Cardiac muscle cell (in vitro differentiated cells and primary cell): ENCODE measurements around the gene SATB1. TPM values are rescaled to one million over a fixed set of nuclear protein-coding genes. Genes with fewer than 3 reads are reported as not detected.

ENCODE experiments used
- DNase-seq, 2 donors: peaks; one replicate each; pipeline versions ENCODE4 v3.0.0 to v3.0.0-alpha.2; 2010 to 2017; ENCODE audit warnings: low read depth in 1 of 2, low spot score in 1 of 2
- H3K27ac ChIP-seq: fragments of 200-600 bp; sonication (generic); 2 replicates; pipeline ENCODE4 v1.5.1; 2016
- H3K27me3 ChIP-seq: fragments of 200-600 bp; sonication (generic); 2 replicates; pipeline ENCODE4 v1.6.0; 2016; ENCODE audit warnings: control low read depth
- H3K36me3 ChIP-seq: fragments of 200-600 bp; sonication (generic); 2 replicates; pipeline ENCODE4 v1.5.1; 2016; ENCODE audit warnings: control low read depth
- H3K4me1 ChIP-seq: fragments of 200-600 bp; sonication (generic); 2 replicates; pipeline ENCODE4 v1.8.1; 2017; ENCODE audit warnings: low read depth, mild to moderate bottlenecking, mixed run types
- H3K4me3 ChIP-seq: fragments of 200-600 bp; sonication (generic); 2 replicates; pipeline ENCODE4 v1.5.1; 2016; ENCODE audit warnings: mild to moderate bottlenecking
- H3K9me3 ChIP-seq: fragments of 200-600 bp; sonication (generic); 2 replicates; pipeline ENCODE4 v1.5.1; 2017; ENCODE audit warnings: low read depth, mild to moderate bottlenecking, control low read depth
- CTCF ChIP-seq: IDR thresholded peaks from 2 replicates; pipeline ENCODE4 v1.5.1; 2012; ENCODE audit warnings: low read depth, mild to moderate bottlenecking, low read length
- polyA plus RNA-seq: library from polyadenylated mRNA; unstranded; fragments of >200 nt; fragmentation: Nextera tagmentation; extraction: Ambion mirVana; gene quantifications from 2 replicates; pipeline ENCODE4 v1.2.1, GENCODE V29; 2016
- total RNA-seq: library from RNA; depleted of rRNA; stranded (reverse); fragments of >200 nt; gene quantifications from 2 replicates; pipeline ENCODE4 v1.2.3, GENCODE V29; 2016

Gene SATB1
- total and polyA plus RNA-seq, 2 experiments from 2014 or later: 15.9 to 52.2 TPM

- DNase-seq: no peak
- Histone ChIP-seq H3K4me1 (peaks cover 9% of the 10 kb centered on the region), H3K4me3 (no peak overlapping the region), H3K27me3 (no peaks in the 10 kb centered on the region), H3K36me3 (peaks cover 40% of the 10 kb centered on the region), H3K9me3 (no peaks in the 10 kb centered on the region), H3K27ac (no peak overlapping the region)
- no peak for TF ChIP-seq CTCF
These were observed 8.8 kb downstream of the SATB1 start for GRCh38 chr3:18416332-18416731.

- Histone ChIP-seq H3K4me1 (peaks cover 9% of the 10 kb centered on the region), H3K27me3 (no peaks in the 10 kb centered on the region), H3K4me3 (no peak overlapping the region), H3K36me3 (peaks cover 40% of the 10 kb centered on the region), H3K27ac (no peak overlapping the region), H3K9me3 (no peaks in the 10 kb centered on the region)
- no peak for DNase-seq
- TF ChIP-seq CTCF: no peak
These were observed 9.3 kb downstream of the SATB1 start for GRCh38 chr3:18415839-18416238.

GRCh38 chr3:18415167-18415566 is 10.0 kb downstream of the SATB1 start:
- DNase-seq: no peak
- Histone ChIP-seq H3K27ac (no peak overlapping the region), H3K27me3 (no peaks in the 10 kb centered on the region), H3K4me1 (peaks cover 9% of the 10 kb centered on the region), H3K4me3 (no peak overlapping the region), H3K9me3 (no peaks in the 10 kb centered on the region), H3K36me3 (peaks cover 43% of the 10 kb centered on the region)
- TF ChIP-seq CTCF: no peak

GRCh38 chr3:18412684-18413083 is 12.5 kb downstream of the SATB1 start:
- TF ChIP-seq CTCF: no peak
- H3K36me3 ChIP-seq: peaks cover 39% of the 10 kb centered on the region
- H3K27me3 ChIP-seq: no peaks in the 10 kb centered on the region
- no peak overlapping the region for H3K4me3 ChIP-seq
- DNase-seq: no peak
- no peaks in the 10 kb centered on the region for H3K4me1 ChIP-seq
- no peaks in the 10 kb centered on the region for H3K9me3 ChIP-seq
- H3K27ac ChIP-seq: no peak overlapping the region

- no peaks in the 10 kb centered on the region for H3K27me3 ChIP-seq
- no peak overlapping the region for H3K27ac ChIP-seq
- DNase-seq: no peak
- TF ChIP-seq CTCF: no peak
- no peaks in the 10 kb centered on the region for H3K9me3 ChIP-seq
- H3K36me3 ChIP-seq: peaks cover 31% of the 10 kb centered on the region
- H3K4me3 ChIP-seq: no peak overlapping the region
- no peaks in the 10 kb centered on the region for H3K4me1 ChIP-seq
These were observed 13.6 kb downstream of the SATB1 start for GRCh38 chr3:18411541-18411940.

GRCh38 chr3:18410205-18410604 is 14.9 kb downstream of the SATB1 start:
- Histone ChIP-seq H3K9me3 (no peaks in the 10 kb centered on the region), H3K27ac (no peak overlapping the region), H3K27me3 (no peaks in the 10 kb centered on the region), H3K4me1 (no peaks in the 10 kb centered on the region), H3K4me3 (no peak overlapping the region), H3K36me3 (peaks cover 19% of the 10 kb centered on the region)
- no peak for TF ChIP-seq CTCF
- no peak for DNase-seq
